GM13976 (cell line): Measurements from ENCODE around the gene GPSM1.

ENCODE experiments used
- DNase-seq: peaks from one replicate; pipeline ENCODE4 v3.0.0; 2012; ENCODE audit warnings: low spot score
- in situ Hi-C: fragments of 300-500 bp; cut with MboI; formaldehyde crosslinking; loops from one replicate; pipeline ENCODE4 v1.12.0; 2022; ENCODE audit warnings: low sequenced_read_pairs, mixed read lengths, inconsistent platforms; ENCODE audit not compliant: unreplicated experiment
- TF ChIP-seq, protein P1 (sequence below): IDR thresholded peaks from 2 replicates; pipeline ENCODE4 v1.5.1; 2012; ENCODE audit warnings: borderline replicate concordance, mild to moderate bottlenecking; ENCODE audit not compliant: insufficient read depth; ENCODE audit errors: extremely low read depth, missing control alignments, control extremely low read depth

GPSM1 gene

GRCh38 chr9:136328622-136329041 is 1.3 kb downstream of the GPSM1 start:
- TF ChIP-seq, protein P1, sequence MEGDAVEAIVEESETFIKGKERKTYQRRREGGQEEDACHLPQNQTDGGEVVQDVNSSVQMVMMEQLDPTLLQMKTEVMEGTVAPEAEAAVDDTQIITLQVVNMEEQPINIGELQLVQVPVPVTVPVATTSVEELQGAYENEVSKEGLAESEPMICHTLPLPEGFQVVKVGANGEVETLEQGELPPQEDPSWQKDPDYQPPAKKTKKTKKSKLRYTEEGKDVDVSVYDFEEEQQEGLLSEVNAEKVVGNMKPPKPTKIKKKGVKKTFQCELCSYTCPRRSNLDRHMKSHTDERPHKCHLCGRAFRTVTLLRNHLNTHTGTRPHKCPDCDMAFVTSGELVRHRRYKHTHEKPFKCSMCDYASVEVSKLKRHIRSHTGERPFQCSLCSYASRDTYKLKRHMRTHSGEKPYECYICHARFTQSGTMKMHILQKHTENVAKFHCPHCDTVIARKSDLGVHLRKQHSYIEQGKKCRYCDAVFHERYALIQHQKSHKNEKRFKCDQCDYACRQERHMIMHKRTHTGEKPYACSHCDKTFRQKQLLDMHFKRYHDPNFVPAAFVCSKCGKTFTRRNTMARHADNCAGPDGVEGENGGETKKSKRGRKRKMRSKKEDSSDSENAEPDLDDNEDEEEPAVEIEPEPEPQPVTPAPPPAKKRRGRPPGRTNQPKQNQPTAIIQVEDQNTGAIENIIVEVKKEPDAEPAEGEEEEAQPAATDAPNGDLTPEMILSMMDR = no peak
- DNase-seq = no peak
- in situ Hi-C loops = no loop called here

DNA sequence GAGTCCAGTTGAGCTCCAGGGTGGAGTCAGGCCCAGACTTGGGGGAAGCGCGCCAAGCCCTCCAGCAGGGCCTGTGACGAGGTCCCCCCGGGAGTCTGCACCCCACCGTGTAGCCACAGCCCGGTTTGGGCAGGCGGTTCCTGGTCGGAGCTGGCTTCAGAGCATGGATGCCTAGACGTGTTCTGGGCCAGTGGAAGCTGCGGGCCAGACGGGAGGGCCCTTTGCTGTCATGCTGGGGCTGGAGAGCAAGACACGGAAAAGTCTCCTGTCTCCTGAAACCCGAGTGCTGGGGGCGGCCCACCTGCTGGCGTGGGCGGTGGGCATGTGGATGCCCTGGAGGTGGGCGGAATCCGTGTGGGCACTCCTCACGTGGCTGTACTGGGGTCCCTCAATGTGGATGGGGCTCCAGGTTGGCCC is 1.9 kb downstream of the GPSM1 start:
- in situ Hi-C loops = no loop called here

GRCh38 chr9:136329636-136330405 is 2.5 kb downstream of the GPSM1 start:
- no peak for DNase-seq
- TF ChIP-seq, protein P1 = no peak
- in situ Hi-C loops = no loop called here

More for the DNA sequence above, 1.9 kb downstream of the GPSM1 start:
- TF ChIP-seq, protein P1 = no peak
- no peak for DNase-seq

DNA sequence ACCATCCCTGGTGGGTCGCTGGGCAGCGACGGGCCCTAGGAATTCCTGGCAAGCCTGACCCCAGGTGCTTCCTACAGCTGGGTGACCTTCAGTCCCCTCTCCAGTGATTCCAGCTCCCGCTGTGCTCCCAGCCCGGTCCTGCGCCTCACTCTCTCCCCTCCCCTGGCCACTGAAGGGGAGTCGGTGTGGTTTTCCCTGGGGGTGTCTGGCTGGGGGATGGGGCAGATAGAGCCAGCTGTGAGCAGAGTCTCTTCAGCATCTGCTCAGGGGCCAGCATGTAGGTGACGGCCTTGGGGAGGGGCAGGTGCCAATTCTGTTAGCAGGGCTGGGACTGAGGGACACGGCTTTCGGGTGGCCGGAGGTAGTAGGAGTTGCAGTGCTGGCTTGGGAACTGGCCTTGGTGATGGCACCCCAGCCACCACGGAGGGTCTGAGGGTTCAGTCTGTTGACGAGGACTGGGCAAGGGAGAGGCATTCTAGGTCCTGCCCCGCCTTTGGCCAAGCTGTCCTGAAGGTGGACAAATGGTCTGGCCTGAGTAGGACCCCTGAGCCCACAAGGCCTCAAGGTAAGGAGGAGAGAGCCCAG is 3.2 kb downstream of the GPSM1 start:
- DNase-seq = no peak
- TF ChIP-seq, protein P1 = no peak
- in situ Hi-C loops = no loop called here

DNA sequence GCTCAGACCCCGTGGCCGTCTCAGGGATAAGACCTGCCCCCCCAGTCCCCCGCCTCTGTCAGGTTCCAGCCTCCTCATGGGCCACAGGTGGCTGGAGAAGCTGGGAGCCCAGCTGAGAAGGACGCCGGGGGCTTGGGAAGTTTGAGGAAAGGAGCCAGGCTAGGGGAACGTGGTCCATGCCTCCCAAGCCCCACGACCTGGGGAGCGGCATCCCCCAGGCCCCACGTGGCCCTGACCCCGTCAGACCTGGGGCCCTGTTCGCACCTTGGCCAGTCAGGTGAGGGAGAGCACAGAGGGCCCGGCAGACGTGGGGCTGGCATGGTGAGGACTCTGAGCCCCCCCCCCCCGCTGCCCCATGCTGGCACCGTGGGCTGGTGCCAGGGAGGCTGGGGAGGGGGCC is 3.7 kb downstream of the GPSM1 start:
- in situ Hi-C loops = no loop called here
- DNase-seq = no peak
- TF ChIP-seq, protein P1 = no peak

DNA sequence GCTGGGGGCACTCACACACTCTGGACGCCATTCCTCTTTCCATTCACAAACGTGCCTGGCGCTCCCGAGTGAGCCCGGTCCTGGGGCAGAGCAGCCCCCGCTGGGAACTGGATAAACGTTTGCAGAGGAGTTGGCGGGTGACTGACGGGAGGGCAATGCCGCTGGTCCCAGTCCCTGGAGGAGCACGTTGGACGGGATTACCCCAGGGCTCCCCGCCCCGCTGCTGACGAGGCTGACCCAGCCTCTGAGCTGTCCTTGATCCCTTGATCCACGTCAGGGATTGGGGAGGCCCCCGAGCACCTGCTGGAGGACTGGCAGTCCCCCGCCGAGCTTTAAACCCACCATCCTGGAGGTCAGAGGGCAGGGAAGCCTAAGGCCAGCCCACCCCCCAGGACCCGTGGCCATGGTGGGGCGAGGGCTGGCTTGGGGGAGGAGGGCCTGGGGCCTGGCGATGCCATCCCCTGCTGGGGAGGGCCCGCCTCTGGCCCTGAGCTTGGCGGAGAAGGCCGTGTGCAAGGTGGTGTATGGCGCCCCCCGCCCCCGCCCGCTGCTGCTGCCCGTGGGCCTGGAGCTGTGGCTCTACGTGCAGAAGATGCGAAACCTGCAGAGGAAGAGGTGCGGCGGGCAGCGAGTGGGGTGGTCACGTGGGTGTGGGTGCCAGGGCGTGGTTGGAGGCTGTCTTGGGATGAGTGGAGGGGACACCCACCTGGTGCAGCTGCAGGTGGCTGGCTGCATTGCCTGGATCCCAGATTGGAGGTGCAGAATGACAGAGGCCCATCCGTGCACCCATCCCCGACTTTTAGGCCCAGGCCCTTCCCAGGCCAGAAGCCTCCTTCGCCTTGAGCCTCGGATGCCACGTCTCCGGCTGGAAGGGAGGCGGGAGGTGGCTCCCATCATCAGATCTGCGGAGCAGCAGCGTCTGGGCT is 4.5 kb downstream of the GPSM1 start:
- in situ Hi-C loops = no loop called here

More for the DNA sequence above, 4.5 kb downstream of the GPSM1 start:
- TF ChIP-seq, protein P1 = no peak
- DNase-seq = no peak
